Activated CD4-positive, alpha-beta T cell treated with anti-CD3 and anti-CD28 coated beads, Interleukin-2, Interleukin-6, amounts not matched to agents 100 ng/mL and 50 ng/mL, durations not matched to agents 16 hours and 8 hours (primary cell): Measurements from ENCODE around the gene CDH13.

Experiments
- DNase-seq: peaks from one replicate; pipeline ENCODE4 v3.0.0-alpha.2; 2020

CDH13 gene

DNA sequence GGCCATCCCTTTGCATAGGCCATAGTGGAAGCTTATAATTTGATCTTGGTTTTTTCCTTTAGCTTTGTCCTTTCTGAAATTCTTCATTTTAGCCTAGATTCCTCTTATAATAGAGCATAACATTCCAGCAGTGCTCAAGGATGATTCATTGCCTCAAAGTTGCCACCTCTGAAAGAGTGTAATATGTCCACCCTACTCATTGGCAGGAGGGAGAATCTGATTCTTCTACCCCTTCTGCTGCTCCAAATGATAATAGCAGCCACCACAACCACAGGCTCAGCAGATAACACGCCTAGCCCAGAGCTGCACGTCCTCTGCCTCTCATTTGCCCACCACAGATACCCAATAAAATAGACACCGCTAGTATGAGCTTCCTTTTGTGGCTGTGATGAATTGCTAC, 843.6 kb downstream of the CDH13 start:
- DNase-seq = no peak

DNA sequence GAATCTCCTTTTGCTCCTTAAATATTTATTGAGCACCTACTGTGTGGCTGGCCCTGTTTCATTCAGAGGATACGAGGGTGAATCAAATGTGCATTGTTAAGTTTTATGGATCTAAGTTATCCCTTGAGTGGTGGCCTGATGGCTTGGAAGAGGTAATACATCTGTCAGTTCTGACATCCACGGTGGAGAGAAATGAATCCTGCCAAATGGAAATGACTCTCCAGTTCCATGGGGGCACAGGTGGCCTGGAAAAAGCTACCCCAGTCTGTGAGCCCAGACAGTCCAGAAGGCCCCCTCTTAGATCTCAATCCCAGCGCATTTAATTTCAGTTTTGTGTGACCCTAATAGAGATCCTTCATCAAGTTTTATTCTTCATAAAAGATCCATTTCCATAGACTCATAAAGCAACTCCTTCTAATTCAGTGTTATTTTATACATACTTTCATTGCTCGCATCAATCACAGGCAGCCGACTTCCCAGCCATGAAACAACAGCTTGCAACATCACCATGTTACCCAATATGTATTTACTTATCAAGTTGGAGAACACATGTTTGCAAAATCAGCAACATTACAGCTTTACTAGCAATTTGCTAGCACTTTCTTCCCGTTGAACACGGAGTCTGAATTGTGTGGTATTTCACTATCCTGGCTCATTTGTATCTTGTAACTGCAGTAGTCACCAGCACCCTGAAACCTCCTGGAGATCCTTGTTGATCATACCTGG, 846.2 kb downstream of the CDH13 start:
- no peak for DNase-seq

GRCh38 chr16:83473926-83474650, 847.3 kb downstream of the CDH13 start:
- no peak for DNase-seq

- DNase-seq = no peak
These were observed 848.3 kb downstream of the CDH13 start for GRCh38 chr16:83475108-83475507.

GRCh38 chr16:83481589-83481988, 854.8 kb downstream of the CDH13 start:
- no peak for DNase-seq

GRCh38 chr16:83482545-83483162, 855.9 kb downstream of the CDH13 start:
- DNase-seq = no peak

DNA sequence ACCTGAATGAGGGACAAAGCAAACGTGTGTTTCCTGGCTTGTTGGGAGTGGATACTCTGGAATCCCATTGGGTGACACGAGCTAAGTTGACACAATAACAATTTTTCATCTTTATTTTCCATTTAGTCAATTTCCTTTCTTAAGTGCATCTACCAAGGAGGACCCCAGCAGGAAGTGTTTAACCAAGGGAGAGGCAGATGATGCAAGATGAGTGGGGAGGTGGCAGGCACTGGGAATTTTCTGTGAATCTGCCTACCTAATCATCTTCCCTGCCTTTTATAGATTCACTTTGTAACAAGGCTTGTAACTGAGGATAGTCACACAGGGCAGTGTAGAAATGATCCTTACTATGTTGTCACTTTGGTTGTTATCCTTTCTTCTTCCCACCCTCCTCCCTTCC, 863.3 kb downstream of the CDH13 start:
- DNase-seq = no peak

GRCh38 chr16:83494459-83494858, 867.7 kb downstream of the CDH13 start:
- no peak for DNase-seq

DNA sequence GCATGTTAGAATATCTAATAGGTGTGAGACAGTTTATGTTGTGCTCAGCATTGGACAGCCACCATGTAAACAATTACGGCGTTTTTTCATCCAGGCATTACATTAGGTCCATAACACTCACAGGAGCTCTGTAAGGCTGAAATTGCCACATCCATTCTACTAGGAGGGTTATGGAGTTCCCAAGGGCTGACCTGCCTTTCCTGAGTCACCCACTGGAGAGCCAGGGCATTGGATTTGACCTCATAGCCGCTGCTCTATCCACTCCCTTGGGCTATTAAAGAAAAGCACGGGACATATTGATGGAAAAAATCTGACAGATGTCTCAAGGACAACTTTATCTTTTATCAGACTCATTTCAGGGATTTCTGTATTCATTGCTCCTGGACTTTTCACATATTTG, 874.7 kb downstream of the CDH13 start:
- DNase-seq = no peak

DNA sequence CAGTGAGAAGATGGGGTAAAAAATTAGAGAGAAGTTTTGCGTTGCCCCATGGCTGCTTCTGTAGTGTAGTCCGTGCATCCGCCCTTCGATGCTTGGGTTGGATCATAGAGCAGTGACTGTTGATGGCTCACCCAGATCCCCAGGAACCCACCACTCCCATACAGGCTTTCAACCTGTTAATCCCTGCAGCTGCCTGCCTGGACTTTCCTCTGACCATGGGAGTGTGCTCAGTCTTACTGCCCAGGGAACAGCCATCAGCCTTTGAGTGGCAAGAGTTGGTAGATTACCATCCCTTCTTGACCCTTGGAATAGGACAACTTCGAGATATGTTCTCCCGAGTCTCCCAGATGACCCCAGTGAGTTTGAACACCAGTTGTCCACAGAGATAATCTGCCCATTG, 881.5 kb downstream of the CDH13 start:
- DNase-seq = no peak

GRCh38 chr16:83509316-83509715, 882.5 kb downstream of the CDH13 start:
- no peak for DNase-seq

- DNase-seq = no peak
These were observed 884.1 kb downstream of the CDH13 start for GRCh38 chr16:83510906-83511305.

- no peak for DNase-seq
These were observed 886.4 kb downstream of the CDH13 start for GRCh38 chr16:83513008-83513755.

GRCh38 chr16:83515395-83515794, 888.6 kb downstream of the CDH13 start:
- DNase-seq = no peak

DNA sequence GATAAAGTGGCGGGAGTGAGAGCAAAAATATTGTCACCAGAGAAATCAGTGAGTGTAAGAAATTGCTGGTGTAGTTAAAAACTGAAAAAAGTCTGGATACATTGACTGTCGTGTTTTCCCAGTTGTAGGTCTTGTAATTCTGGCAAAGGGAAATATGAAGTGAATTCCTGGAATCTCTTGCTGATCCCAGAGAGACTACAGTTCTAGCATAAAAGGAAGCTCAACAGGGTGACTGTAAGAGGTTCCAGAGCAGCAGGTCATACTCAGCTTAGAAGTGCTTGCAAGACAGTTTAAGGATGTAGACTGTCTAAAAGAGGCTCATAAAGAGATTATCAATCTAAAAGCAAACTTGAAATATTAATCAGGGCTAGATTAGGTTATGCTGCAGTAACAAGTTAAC, 890.2 kb downstream of the CDH13 start:
- no peak for DNase-seq

DNA sequence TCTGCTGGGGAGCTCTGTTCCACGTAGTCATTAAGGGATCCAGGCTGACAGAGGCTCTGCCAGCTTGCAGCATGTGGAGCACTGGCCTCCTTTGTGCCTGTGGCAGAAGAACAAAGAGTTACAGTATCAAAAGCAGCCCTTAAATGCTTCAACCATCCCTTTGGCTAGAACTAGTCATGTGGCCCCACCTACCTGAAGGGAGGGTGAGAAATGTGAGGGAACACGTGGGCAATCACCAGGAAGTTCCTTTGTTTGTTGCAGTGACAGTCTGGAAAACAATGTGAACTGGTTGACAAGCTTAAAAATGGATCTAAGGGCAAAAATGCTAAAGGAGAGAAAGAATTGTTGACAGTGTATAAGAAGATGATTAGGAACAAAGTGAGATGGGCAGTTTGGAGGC, 890.6 kb downstream of the CDH13 start:
- DNase-seq = no peak

GRCh38 chr16:83520596-83520995, 893.8 kb downstream of the CDH13 start:
- DNase-seq = no peak

DNA sequence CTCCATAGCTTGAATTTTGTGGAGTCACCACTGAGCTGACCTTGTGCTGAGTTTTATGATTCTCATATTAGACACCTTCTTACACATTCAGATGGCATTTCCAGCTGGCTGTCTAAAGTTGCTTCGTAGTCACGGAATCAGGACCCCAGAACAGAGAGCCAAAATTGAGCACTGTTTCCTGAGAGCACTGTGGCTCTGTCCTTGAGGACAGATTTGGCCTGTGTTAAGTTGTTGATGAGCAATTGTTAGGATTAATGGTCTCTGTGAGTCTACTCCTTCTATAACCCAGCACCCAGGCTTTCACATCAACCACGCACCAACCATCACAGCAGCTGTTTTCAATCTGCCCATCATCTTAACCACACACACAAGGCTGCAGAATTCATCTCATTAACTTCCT, 903.5 kb downstream of the CDH13 start:
- no peak for DNase-seq

GRCh38 chr16:83532634-83533033, 905.9 kb downstream of the CDH13 start:
- DNase-seq = no peak

DNA sequence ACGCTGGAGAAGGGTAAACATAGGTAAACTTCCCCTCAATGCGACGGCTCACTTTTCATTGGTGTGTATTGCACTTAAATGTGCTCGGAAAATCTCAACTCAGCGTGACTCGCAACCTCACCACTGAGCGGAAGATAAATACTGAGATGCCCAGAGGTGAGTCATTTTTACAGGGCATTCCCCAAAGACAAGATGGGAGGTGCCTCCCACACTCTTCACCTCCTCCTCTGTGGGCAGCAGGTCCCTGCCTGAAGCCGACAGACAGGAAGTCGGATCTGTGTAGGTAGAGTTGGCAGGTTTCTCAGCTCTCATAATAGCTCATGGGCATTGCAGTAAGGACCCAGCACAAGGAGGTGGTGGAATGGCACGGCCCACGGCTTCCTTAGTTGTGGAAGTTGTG, 906.4 kb downstream of the CDH13 start:
- no peak for DNase-seq

DNA sequence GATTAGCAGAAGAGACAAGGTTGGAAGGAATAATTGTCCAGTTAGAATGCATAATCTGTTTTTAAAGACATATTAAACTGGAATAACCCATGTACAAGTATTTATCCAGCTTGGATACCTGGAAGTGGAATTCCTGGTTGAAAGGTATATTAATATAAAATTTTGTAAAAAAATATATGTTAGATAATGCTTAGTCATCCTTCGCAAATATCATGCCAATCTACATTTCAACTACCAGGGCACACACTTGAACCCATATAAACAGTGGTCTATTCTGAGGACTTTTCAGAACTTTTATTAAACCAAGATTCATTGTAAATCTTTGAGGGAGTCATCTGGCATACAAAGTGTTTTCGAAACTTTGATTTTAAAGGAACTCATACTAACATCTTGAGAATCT, 911.9 kb downstream of the CDH13 start:
- no peak for DNase-seq

DNA sequence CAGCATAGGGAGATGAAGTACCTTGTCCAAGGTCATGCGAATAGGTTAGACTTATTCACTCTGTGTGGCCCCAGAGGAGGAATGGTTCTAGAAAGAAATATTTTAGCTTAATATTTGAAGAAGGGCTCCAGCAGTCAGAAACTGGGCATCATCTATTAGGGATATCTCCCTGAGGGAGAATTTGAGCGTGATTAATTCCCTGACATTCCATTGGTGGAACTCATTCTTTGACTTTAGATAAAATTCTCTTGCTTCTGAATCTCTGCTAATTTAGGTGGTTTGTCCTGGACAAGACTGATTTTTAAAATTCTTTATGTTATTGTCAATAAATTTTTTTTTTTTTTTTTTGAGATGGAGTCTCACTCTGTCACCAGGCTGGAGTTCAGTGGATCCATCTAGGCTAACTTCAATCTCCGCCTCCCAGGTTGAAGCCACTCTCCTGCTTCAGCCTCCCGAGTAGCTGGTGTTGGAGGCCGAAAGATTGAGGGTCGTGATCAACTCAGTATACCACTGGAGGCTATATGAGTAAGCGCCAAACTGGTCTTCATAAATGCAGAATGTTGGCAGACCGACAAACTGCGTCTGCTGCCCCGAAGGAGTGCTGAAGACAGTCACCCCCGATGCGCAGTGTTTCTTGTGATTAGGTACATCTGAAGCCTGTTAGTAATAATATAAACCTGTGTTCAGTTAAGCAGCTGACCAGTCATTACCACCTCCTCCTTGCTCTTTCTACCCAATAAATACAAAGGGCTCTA, 913.1 kb downstream of the CDH13 start:
- no peak for DNase-seq

DNA sequence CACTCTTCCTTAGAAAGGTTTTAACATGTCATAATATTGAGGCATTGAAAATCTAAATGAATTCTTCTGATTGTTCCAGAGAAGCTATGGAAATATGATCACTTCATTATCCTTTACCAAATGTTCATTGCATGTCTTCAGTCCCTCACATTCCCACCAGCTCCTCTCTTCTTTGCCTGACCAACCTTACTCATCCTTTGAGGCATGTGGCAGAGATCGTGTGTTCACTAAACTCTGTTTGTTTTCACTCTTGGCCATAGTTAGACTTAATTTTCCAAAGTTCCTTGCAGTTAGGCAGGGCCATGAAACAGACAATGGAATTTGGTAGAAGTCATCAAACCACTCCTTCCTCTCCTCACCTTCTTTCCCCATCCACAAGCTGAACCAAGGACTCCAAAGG, 914.5 kb downstream of the CDH13 start:
- DNase-seq = no peak
